IMR-90 (cell line): ENCODE data around the gene MEP1B. TPM values are rescaled to one million over a fixed set of nuclear protein-coding genes. Genes with fewer than 3 reads are reported as not detected.

ENCODE experiments used
- ATAC-seq: fragments of 200-7000 bp; cut with Tn5 transposase; 2 replicates; pipeline ENCODE4 v1.9.1; 2020; ENCODE audit warnings: low read depth, mild to moderate bottlenecking, moderate library complexity
- BruUV-seq: library from RNA; stranded (reverse); fragments of 400-500 nt; replicated peaks from 2 replicates; lab custom pipeline; 2021; lab: Mats Ljungman, UMichigan
- CTCF ChIA-PET: fragments of 300-600 bp; formaldehyde crosslinking; extraction: SDS; loops from one replicate; lab custom pipeline; 2021; ENCODE audit warnings: antibody characterized with exemption; lab: Yijun Ruan, JAX
- POLR2A ChIA-PET: fragments of 300-600 bp; sonication (Branson Sonifier 250); formaldehyde crosslinking; loops from one replicate; lab custom pipeline; 2022; ENCODE audit warnings: antibody characterized with exemption; ENCODE audit not compliant: unreplicated experiment; lab: Charles Lee
- DNase-seq: peaks from one replicate; pipeline ENCODE4 v3.0.0; 2013
- H2AFZ ChIP-seq: replicated peaks from 2 replicates; pipeline ENCODE3; 2013; ENCODE audit warnings: low read length, mild to moderate bottlenecking; ENCODE audit not compliant: poor library complexity
- H2AK5ac ChIP-seq: 2 replicates; pipeline ENCODE4 v1.6.1; 2013; ENCODE audit warnings: low read depth, low read length, inconsistent platforms
- H2AK9ac ChIP-seq: replicated peaks from 2 replicates; pipeline ENCODE3; 2013; ENCODE audit warnings: mild to moderate bottlenecking, low read depth, low read length, moderate library complexity; ENCODE audit not compliant: poor library complexity
- H2BK120ac ChIP-seq: 2 replicates; pipeline ENCODE4 v1.6.1; 2013; ENCODE audit warnings: low read depth, low read length, inconsistent platforms
- H2BK15ac ChIP-seq: 3 replicates; pipeline ENCODE4 v1.6.1; 2013; ENCODE audit warnings: low read depth, low read length, inconsistent platforms
- H2BK20ac ChIP-seq: 2 replicates; pipeline ENCODE4 v1.6.1; 2013; ENCODE audit warnings: low read depth, mild to moderate bottlenecking, inconsistent platforms, low read length, moderate library complexity
- H2BK5ac ChIP-seq: 2 replicates; pipeline ENCODE4 v1.6.1; 2013; ENCODE audit warnings: mild to moderate bottlenecking, low read depth, low read length, inconsistent platforms; ENCODE audit not compliant: poor library complexity, severe bottlenecking
- H3K14ac ChIP-seq: replicated peaks from 2 replicates; pipeline ENCODE4 v1.6.1; 2013; ENCODE audit warnings: low read depth, low read length, inconsistent platforms
- H3K18ac ChIP-seq: 2 replicates; pipeline ENCODE4 v1.6.1; 2013; ENCODE audit warnings: low read depth, low read length, control low read depth
- H3K23ac ChIP-seq: 2 replicates; pipeline ENCODE4 v1.6.1; 2013; ENCODE audit warnings: low read depth, low read length, inconsistent platforms
- H3K27ac ChIP-seq: 2 replicates; pipeline ENCODE4 v1.5.1; 2013; ENCODE audit warnings: mild to moderate bottlenecking, control low read depth, low read length; ENCODE audit not compliant: insufficient read depth
- H3K27me3 ChIP-seq: 2 replicates; pipeline ENCODE4 v1.6.1; 2013; ENCODE audit warnings: low read length; ENCODE audit not compliant: control insufficient read depth, insufficient read depth
- H3K36me3 ChIP-seq: 2 replicates; pipeline ENCODE4 v1.6.1; 2013; ENCODE audit warnings: low read length, mixed read lengths; ENCODE audit not compliant: control insufficient read depth, insufficient read depth
- H3K4ac ChIP-seq: 2 replicates; pipeline ENCODE4 v1.6.1; 2013; ENCODE audit warnings: low read depth, low read length, inconsistent platforms
- H3K4me1 ChIP-seq: 2 replicates; pipeline ENCODE4 v1.6.1; 2013; ENCODE audit warnings: low read length, mixed read lengths; ENCODE audit not compliant: control insufficient read depth, insufficient read depth
- H3K4me2 ChIP-seq: 2 replicates; pipeline ENCODE4 v1.6.1; 2013; ENCODE audit warnings: low read depth, mild to moderate bottlenecking, control low read depth, low read length, moderate library complexity
- H3K4me3 ChIP-seq: 2 replicates; pipeline ENCODE4 v1.5.1; 2013; ENCODE audit warnings: low read depth, mild to moderate bottlenecking, control low read depth, low read length, moderate library complexity; ENCODE audit not compliant: insufficient read depth
- H3K56ac ChIP-seq: 2 replicates; pipeline ENCODE4 v1.6.1; 2013; ENCODE audit warnings: low read length, inconsistent platforms; ENCODE audit not compliant: insufficient read depth; ENCODE audit errors: extremely low read depth
- H3K79me1 ChIP-seq, 2 experiments: 2 replicates each; pipeline ENCODE4 v1.6.1; 2013; ENCODE audit warnings: low read length in 2 of 2, inconsistent platforms in 1 of 2, low read depth in 1 of 2
- H3K9ac ChIP-seq: 2 replicates; pipeline ENCODE4 v1.6.1; 2013; ENCODE audit warnings: low read depth, low read length, control low read depth
- H3K9me1 ChIP-seq: 2 replicates; pipeline ENCODE4 v1.6.1; 2013; ENCODE audit warnings: low read length, inconsistent platforms; ENCODE audit not compliant: insufficient read depth
- H3K9me3 ChIP-seq: 2 replicates; pipeline ENCODE4 v1.6.1; 2013; ENCODE audit warnings: low read length; ENCODE audit not compliant: control insufficient read depth, insufficient read depth
- H4K20me1 ChIP-seq: 2 replicates; pipeline ENCODE4 v1.6.1; 2013; ENCODE audit warnings: low read length, inconsistent platforms; ENCODE audit not compliant: insufficient read depth
- H4K5ac ChIP-seq: 2 replicates; pipeline ENCODE4 v1.6.1; 2013; ENCODE audit warnings: mild to moderate bottlenecking, low read depth, low read length, control low read depth
- H4K8ac ChIP-seq, 2 experiments: 2 replicates each; pipeline ENCODE4 v1.6.1; 2013; ENCODE audit warnings: low read depth in 2 of 2, low read length in 2 of 2, control low read depth in 1 of 2, inconsistent platforms in 1 of 2
- H4K91ac ChIP-seq: 2 replicates; pipeline ENCODE4 v1.6.1; 2013; ENCODE audit warnings: low read depth, low read length, inconsistent platforms; ENCODE audit not compliant: insufficient read depth
- BHLHE40 ChIP-seq: fragments of 150-350 bp; IDR thresholded peaks from 2 replicates; pipeline ENCODE4 v1.6.1; 2016; ENCODE audit warnings: mild to moderate bottlenecking, low read depth, low read length
- CEBPB ChIP-seq: IDR thresholded peaks from 2 replicates; pipeline ENCODE4 v1.6.1; 2012; ENCODE audit warnings: low read depth, low read length, improper control_type of control experiment
- CHD1 ChIP-seq: IDR thresholded peaks from 2 replicates; pipeline ENCODE4 v1.6.1; 2012; ENCODE audit warnings: low read depth, low read length, improper control_type of control experiment
- CTCF ChIP-seq: conservative IDR thresholded peaks from 2 replicates; pipeline ENCODE4 v1.5.1; 2012; ENCODE audit warnings: mild to moderate bottlenecking, low read depth, low read length, improper control_type of control experiment
- ELK1 ChIP-seq: fragments of 150-350 bp; IDR thresholded peaks from 2 replicates; pipeline ENCODE4 v1.6.1; 2016; ENCODE audit warnings: low read depth, mild to moderate bottlenecking, low read length, moderate library complexity, borderline replicate concordance
- FOS ChIP-seq: fragments of 150-350 bp; IDR thresholded peaks from 2 replicates; pipeline ENCODE4 v1.6.1; 2016; ENCODE audit warnings: low read depth, low read length
- MAFK ChIP-seq: IDR thresholded peaks from 2 replicates; pipeline ENCODE4 v1.6.1; 2012; ENCODE audit warnings: low read depth, low read length, improper control_type of control experiment
- MAZ ChIP-seq: IDR thresholded peaks from 2 replicates; pipeline ENCODE4 v1.6.1; 2012; ENCODE audit warnings: low read depth, mild to moderate bottlenecking, low read length, improper control_type of control experiment, moderate library complexity, borderline replicate concordance
- MXI1 ChIP-seq: IDR thresholded peaks from 2 replicates; pipeline ENCODE4 v1.6.1; 2012; ENCODE audit warnings: low read depth, mild to moderate bottlenecking, low read length, moderate library complexity, borderline replicate concordance
- NFE2L2 ChIP-seq: fragments of 150-350 bp; IDR thresholded peaks from 2 replicates; pipeline ENCODE4 v1.6.1; 2016; ENCODE audit warnings: low read depth, mild to moderate bottlenecking, low read length
- POLR2A ChIP-seq: IDR thresholded peaks from 2 replicates; pipeline ENCODE4 v1.6.1; 2012; ENCODE audit warnings: mild to moderate bottlenecking, low read depth, low read length
- RAD21 ChIP-seq: IDR thresholded peaks from 2 replicates; pipeline ENCODE4 v1.6.1; 2012; ENCODE audit warnings: low read length, improper control_type of control experiment
- RCOR1 ChIP-seq: IDR thresholded peaks from 2 replicates; pipeline ENCODE4 v1.6.1; 2012; ENCODE audit warnings: mild to moderate bottlenecking, low read length, improper control_type of control experiment; ENCODE audit not compliant: insufficient replicate concordance
- RFX5 ChIP-seq: IDR thresholded peaks from 2 replicates; pipeline ENCODE4 v1.8.0; 2012; ENCODE audit warnings: low read depth, mild to moderate bottlenecking, low read length, moderate library complexity
- SMC3 ChIP-seq: fragments of 150-350 bp; IDR thresholded peaks from 2 replicates; pipeline ENCODE4 v1.6.1; 2016; ENCODE audit warnings: low read depth, mild to moderate bottlenecking, antibody characterized with exemption, low read length, moderate library complexity
- USF2 ChIP-seq: fragments of 150-350 bp; IDR thresholded peaks from 2 replicates; pipeline ENCODE4 v1.6.1; 2017; ENCODE audit warnings: mild to moderate bottlenecking, antibody characterized with exemption, low read length, low read depth
- dilution Hi-C: fragments of 300-500 bp; cut with HindIII; formaldehyde crosslinking; loops from one replicate; pipeline ENCODE4 v1.14.3; 2018; ENCODE audit warnings: low sequenced_read_pairs; ENCODE audit not compliant: unreplicated experiment
- in situ Hi-C: fragments of 300-500 bp; cut with MboI; formaldehyde crosslinking; loops from 3 replicates; pipeline ENCODE4 v1.14.3; 2019; ENCODE audit warnings: low sequenced_read_pairs, inconsistent platforms, mixed read lengths
- intact Hi-C: fragments of 100-400 bp; cut with micrococcal nuclease; formaldehyde crosslinking; loops from 2 replicates; pipeline ENCODE4 v1.10.0; 2022
- polyA plus RNA-seq, 3 experiments: library from polyadenylated mRNA; depleted of rRNA; stranded (reverse); fragments of >200 nt; gene quantifications; 2 replicates each; pipeline ENCODE4 v1.2.3, GENCODE V29; 2012; ENCODE audit warnings: low replicate concordance in 1 of 3
- total RNA-seq: library from RNA; depleted of rRNA; stranded (reverse); fragments of >200 nt; gene quantifications from 2 replicates; pipeline ENCODE4 v1.2.3, GENCODE V29; 2012

Gene MEP1B
- total and polyA plus RNA-seq, 2 of the 4 experiments (the other 2 are of a cell fraction) = not detected

GRCh38 chr18:32183503-32183902, 6.3 kb upstream of the MEP1B start:
- Histone ChIP-seq H3K14ac (no peak overlapping the region), H3K9ac (no peak overlapping the region), H3K36me3 (no peaks in the 10 kb centered on the region), H3K9me1 (no peaks in the 10 kb centered on the region), H2BK20ac (no peak overlapping the region), H2AK9ac (no peak overlapping the region), H3K9me3 (no peaks in the 10 kb centered on the region), H3K4me1 (no peaks in the 10 kb centered on the region), H4K20me1 (no peaks in the 10 kb centered on the region), H4K8ac (no peak overlapping the region), H3K4me2 (no peak overlapping the region), H4K91ac (no peak overlapping the region), H4K5ac (no peak overlapping the region), H3K23ac (no peak overlapping the region), H3K4me3 (no peak overlapping the region), H2AK5ac (no peak overlapping the region), H3K4ac (no peak overlapping the region), H2AFZ (no peak overlapping the region), H3K18ac (no peak overlapping the region), H3K79me1 (no peaks in the 10 kb centered on the region), H2BK15ac (no peak overlapping the region), H3K56ac (no peak overlapping the region), H2BK120ac (no peak overlapping the region), H3K27ac (no peak overlapping the region), H2BK5ac (no peak overlapping the region), H3K27me3 (no peaks in the 10 kb centered on the region)
- BruUV-seq = no TSS peak
- in situ Hi-C loops (no loop called here), dilution Hi-C loops (no loop called here), intact Hi-C loops (no loop called here)
- ATAC-seq = no peak
- TF ChIP-seq MAFK = no peak
- no peak for TF ChIP-seq ELK1
- TF ChIP-seq SMC3 = no peak
- TF ChIP-seq NFE2L2 = no peak
- TF ChIP-seq RFX5 = no peak
- no peak for TF ChIP-seq RCOR1
- TF ChIP-seq MXI1 = no peak
- no peak for TF ChIP-seq CTCF
- no peak for TF ChIP-seq BHLHE40
- no peak for TF ChIP-seq USF2
- TF ChIP-seq RAD21 = no peak
- no peak for TF ChIP-seq CHD1
- TF ChIP-seq FOS = no peak
- no peak for TF ChIP-seq POLR2A
- TF ChIP-seq CEBPB = no peak
- TF ChIP-seq MAZ = no peak
- CTCF ChIA-PET = no interaction called here
- no peak for DNase-seq
- POLR2A ChIA-PET = no interaction called here
